IMR-90 (cell line): ENCODE results near the gene ELMO1. TPM values are rescaled to one million over a fixed set of nuclear protein-coding genes. Genes with fewer than 3 reads are reported as not detected.

Source experiments
- ATAC-seq: fragments of 200-7000 bp; cut with Tn5 transposase; 2 replicates; pipeline ENCODE4 v1.9.1; 2020; ENCODE audit warnings: low read depth, mild to moderate bottlenecking, moderate library complexity
- BruUV-seq: library from RNA; stranded (reverse); fragments of 400-500 nt; replicated peaks from 2 replicates; lab custom pipeline; 2021; lab: Mats Ljungman, UMichigan
- CTCF ChIA-PET: fragments of 300-600 bp; formaldehyde crosslinking; extraction: SDS; loops from one replicate; lab custom pipeline; 2021; ENCODE audit warnings: antibody characterized with exemption; lab: Yijun Ruan, JAX
- POLR2A ChIA-PET: fragments of 300-600 bp; sonication (Branson Sonifier 250); formaldehyde crosslinking; loops from one replicate; lab custom pipeline; 2022; ENCODE audit warnings: antibody characterized with exemption; ENCODE audit not compliant: unreplicated experiment; lab: Charles Lee
- DNase-seq: peaks from one replicate; pipeline ENCODE4 v3.0.0; 2013
- H2AFZ ChIP-seq: replicated peaks from 2 replicates; pipeline ENCODE3; 2013; ENCODE audit warnings: low read length, mild to moderate bottlenecking; ENCODE audit not compliant: poor library complexity
- H2AK5ac ChIP-seq: 2 replicates; pipeline ENCODE4 v1.6.1; 2013; ENCODE audit warnings: low read depth, low read length, inconsistent platforms
- H2AK9ac ChIP-seq: replicated peaks from 2 replicates; pipeline ENCODE3; 2013; ENCODE audit warnings: mild to moderate bottlenecking, low read depth, low read length, moderate library complexity; ENCODE audit not compliant: poor library complexity
- H2BK120ac ChIP-seq: 2 replicates; pipeline ENCODE4 v1.6.1; 2013; ENCODE audit warnings: low read depth, low read length, inconsistent platforms
- H2BK15ac ChIP-seq: 3 replicates; pipeline ENCODE4 v1.6.1; 2013; ENCODE audit warnings: low read depth, low read length, inconsistent platforms
- H2BK20ac ChIP-seq: 2 replicates; pipeline ENCODE4 v1.6.1; 2013; ENCODE audit warnings: low read depth, mild to moderate bottlenecking, inconsistent platforms, low read length, moderate library complexity
- H2BK5ac ChIP-seq: 2 replicates; pipeline ENCODE4 v1.6.1; 2013; ENCODE audit warnings: mild to moderate bottlenecking, low read depth, low read length, inconsistent platforms; ENCODE audit not compliant: poor library complexity, severe bottlenecking
- H3K14ac ChIP-seq: replicated peaks from 2 replicates; pipeline ENCODE4 v1.6.1; 2013; ENCODE audit warnings: low read depth, low read length, inconsistent platforms
- H3K18ac ChIP-seq: 2 replicates; pipeline ENCODE4 v1.6.1; 2013; ENCODE audit warnings: low read depth, low read length, control low read depth
- H3K23ac ChIP-seq: 2 replicates; pipeline ENCODE4 v1.6.1; 2013; ENCODE audit warnings: low read depth, low read length, inconsistent platforms
- H3K27ac ChIP-seq: 2 replicates; pipeline ENCODE4 v1.5.1; 2013; ENCODE audit warnings: mild to moderate bottlenecking, control low read depth, low read length; ENCODE audit not compliant: insufficient read depth
- H3K27me3 ChIP-seq: 2 replicates; pipeline ENCODE4 v1.6.1; 2013; ENCODE audit warnings: low read length; ENCODE audit not compliant: control insufficient read depth, insufficient read depth
- H3K36me3 ChIP-seq: 2 replicates; pipeline ENCODE4 v1.6.1; 2013; ENCODE audit warnings: low read length, mixed read lengths; ENCODE audit not compliant: control insufficient read depth, insufficient read depth
- H3K4ac ChIP-seq: 2 replicates; pipeline ENCODE4 v1.6.1; 2013; ENCODE audit warnings: low read depth, low read length, inconsistent platforms
- H3K4me1 ChIP-seq: 2 replicates; pipeline ENCODE4 v1.6.1; 2013; ENCODE audit warnings: low read length, mixed read lengths; ENCODE audit not compliant: control insufficient read depth, insufficient read depth
- H3K4me2 ChIP-seq: 2 replicates; pipeline ENCODE4 v1.6.1; 2013; ENCODE audit warnings: low read depth, mild to moderate bottlenecking, control low read depth, low read length, moderate library complexity
- H3K4me3 ChIP-seq: 2 replicates; pipeline ENCODE4 v1.5.1; 2013; ENCODE audit warnings: low read depth, mild to moderate bottlenecking, control low read depth, low read length, moderate library complexity; ENCODE audit not compliant: insufficient read depth
- H3K56ac ChIP-seq: 2 replicates; pipeline ENCODE4 v1.6.1; 2013; ENCODE audit warnings: low read length, inconsistent platforms; ENCODE audit not compliant: insufficient read depth; ENCODE audit errors: extremely low read depth
- H3K79me1 ChIP-seq, 2 experiments: 2 replicates each; pipeline ENCODE4 v1.6.1; 2013; ENCODE audit warnings: low read length in 2 of 2, inconsistent platforms in 1 of 2, low read depth in 1 of 2
- H3K9ac ChIP-seq: 2 replicates; pipeline ENCODE4 v1.6.1; 2013; ENCODE audit warnings: low read depth, low read length, control low read depth
- H3K9me1 ChIP-seq: 2 replicates; pipeline ENCODE4 v1.6.1; 2013; ENCODE audit warnings: low read length, inconsistent platforms; ENCODE audit not compliant: insufficient read depth
- H3K9me3 ChIP-seq: 2 replicates; pipeline ENCODE4 v1.6.1; 2013; ENCODE audit warnings: low read length; ENCODE audit not compliant: control insufficient read depth, insufficient read depth
- H4K20me1 ChIP-seq: 2 replicates; pipeline ENCODE4 v1.6.1; 2013; ENCODE audit warnings: low read length, inconsistent platforms; ENCODE audit not compliant: insufficient read depth
- H4K5ac ChIP-seq: 2 replicates; pipeline ENCODE4 v1.6.1; 2013; ENCODE audit warnings: mild to moderate bottlenecking, low read depth, low read length, control low read depth
- H4K8ac ChIP-seq, 2 experiments: 2 replicates each; pipeline ENCODE4 v1.6.1; 2013; ENCODE audit warnings: low read depth in 2 of 2, low read length in 2 of 2, control low read depth in 1 of 2, inconsistent platforms in 1 of 2
- H4K91ac ChIP-seq: 2 replicates; pipeline ENCODE4 v1.6.1; 2013; ENCODE audit warnings: low read depth, low read length, inconsistent platforms; ENCODE audit not compliant: insufficient read depth
- CTCF ChIP-seq: conservative IDR thresholded peaks from 2 replicates; pipeline ENCODE4 v1.5.1; 2012; ENCODE audit warnings: mild to moderate bottlenecking, low read depth, low read length, improper control_type of control experiment
- FOS ChIP-seq: fragments of 150-350 bp; IDR thresholded peaks from 2 replicates; pipeline ENCODE4 v1.6.1; 2016; ENCODE audit warnings: low read depth, low read length
- SMC3 ChIP-seq: fragments of 150-350 bp; IDR thresholded peaks from 2 replicates; pipeline ENCODE4 v1.6.1; 2016; ENCODE audit warnings: low read depth, mild to moderate bottlenecking, antibody characterized with exemption, low read length, moderate library complexity
- WGBS, 2 experiments: methylation state at CpG; one replicate each; pipeline versions ENCODE4 v1.1.5 to v1.1.7; 2013; ENCODE audit warnings: missing lambda C conversion rate in 2 of 2; ENCODE audit not compliant: insufficient read length in 1 of 2; ENCODE audit errors: extremely low coverage in 2 of 2; 5-methylcytosine and 5-hydroxymethylcytosine counted together
- dilution Hi-C: fragments of 300-500 bp; cut with HindIII; formaldehyde crosslinking; loops from one replicate; pipeline ENCODE4 v1.14.3; 2018; ENCODE audit warnings: low sequenced_read_pairs; ENCODE audit not compliant: unreplicated experiment
- in situ Hi-C: fragments of 300-500 bp; cut with MboI; formaldehyde crosslinking; loops from 3 replicates; pipeline ENCODE4 v1.14.3; 2019; ENCODE audit warnings: low sequenced_read_pairs, inconsistent platforms, mixed read lengths
- intact Hi-C: fragments of 100-400 bp; cut with micrococcal nuclease; formaldehyde crosslinking; loops from 2 replicates; pipeline ENCODE4 v1.10.0; 2022
- polyA plus RNA-seq, 3 experiments: library from polyadenylated mRNA; depleted of rRNA; stranded (reverse); fragments of >200 nt; gene quantifications; 2 replicates each; pipeline ENCODE4 v1.2.3, GENCODE V29; 2012; ENCODE audit warnings: low replicate concordance in 1 of 3
- total RNA-seq: library from RNA; depleted of rRNA; stranded (reverse); fragments of >200 nt; gene quantifications from 2 replicates; pipeline ENCODE4 v1.2.3, GENCODE V29; 2012

ELMO1 gene
- total and polyA plus RNA-seq, 2 of the 4 experiments (the other 2 are of a cell fraction), result 0.03 TPM; not detected in 1

DNA sequence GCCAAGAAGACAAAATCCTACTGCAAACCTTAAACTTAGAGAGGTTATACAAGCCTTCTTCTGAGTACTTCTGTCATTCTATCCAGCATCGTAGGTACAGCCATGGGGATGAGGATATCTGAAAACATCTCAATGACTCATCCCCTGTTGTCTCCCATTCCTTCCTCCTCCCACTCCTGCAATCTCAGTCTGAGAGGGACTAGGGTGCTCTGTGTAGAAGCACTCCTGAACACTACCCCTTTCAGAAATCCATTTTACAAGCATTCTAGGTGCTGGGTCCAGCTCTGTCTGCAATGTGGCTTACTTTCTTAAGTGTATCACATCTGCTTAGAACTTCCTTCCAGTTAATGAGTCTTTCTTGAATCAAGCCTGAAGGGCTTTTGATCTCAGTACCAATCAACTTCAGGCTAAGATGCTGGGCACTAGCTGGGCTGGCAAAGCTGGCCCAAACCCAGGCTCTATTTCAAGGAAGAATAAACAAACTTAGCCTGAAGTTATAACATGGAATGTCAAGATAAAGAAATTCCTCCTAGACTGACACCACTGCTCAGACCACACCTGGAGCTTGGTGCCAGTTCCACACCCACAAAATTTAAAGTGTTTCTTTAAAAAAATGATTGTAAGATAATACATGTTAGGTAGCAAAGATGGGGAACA lies 454.1 kb downstream of the ELMO1 start:
- Histone ChIP-seq H3K27ac (no peak overlapping the region), H3K27me3 (peaks cover 6% of the 10 kb centered on the region), H4K5ac (no peak overlapping the region), H3K9ac (no peak overlapping the region), H3K9me3 (no peaks in the 10 kb centered on the region), H3K4me2 (no peak overlapping the region), H4K91ac (no peak overlapping the region), H2AFZ (no peak overlapping the region), H3K79me1 (no peaks in the 10 kb centered on the region), H3K4ac (no peak overlapping the region), H2BK5ac (no peak overlapping the region), H2AK5ac (no peak overlapping the region), H2BK15ac (no peak overlapping the region), H3K4me1 (no peaks in the 10 kb centered on the region), H2BK120ac (no peak overlapping the region), H4K20me1 (no peaks in the 10 kb centered on the region), H2BK20ac (no peak overlapping the region), H3K18ac (no peak overlapping the region), H4K8ac (no peak overlapping the region), H3K14ac (no peak overlapping the region), H3K4me3 (no peak overlapping the region), H3K56ac (no peak overlapping the region), H3K36me3 (no peaks in the 10 kb centered on the region), H3K9me1 (no peaks in the 10 kb centered on the region), H3K23ac (no peak overlapping the region), H2AK9ac (no peak overlapping the region)
- dilution Hi-C loops (no loop called here), intact Hi-C loops (no loop called here), in situ Hi-C loops (no loop called here)
- TF ChIP-seq FOS (no peak), SMC3 (no peak), CTCF (no peak)
- DNase-seq, result no peak
- CTCF ChIA-PET, result interaction anchor here (1.0 to 2.3 kb wide), 3 partner anchors 11 to 187 kb away, joined by 3 to 6 read pairs (median 3); no protein-coding TSS in a partner anchor
- no CpG with 5 or more reads among the region's 1 CpG for WGBS, 2 experiments
- no peak for ATAC-seq
- no TSS peak for BruUV-seq
- POLR2A ChIA-PET, result no interaction called here
